K562 (cell line): ENCODE measurements around the gene BGLAP. TPM values are rescaled to one million over a fixed set of nuclear protein-coding genes. Genes with fewer than 3 reads are reported as not detected.

Experiments used
- ATAC-seq: fragments of 200-7000 bp; cut with Tn5 transposase; 3 replicates; pipeline ENCODE4 v1.9.1; 2020; ENCODE audit warnings: moderate library complexity
- BruUV-seq: library from RNA; stranded (reverse); fragments of 400-500 nt; replicated peaks from 2 replicates; lab custom pipeline; 2021; lab: Mats Ljungman, UMichigan
- CTCF ChIA-PET: fragments of 300-600 bp; formaldehyde crosslinking; extraction: SDS; loops from one replicate; lab custom pipeline; 2021; ENCODE audit warnings: low intra/inter-chr PET ratio; lab: Yijun Ruan, JAX
- POLR2A ChIA-PET: fragments of 300-600, 350-650 bp; sonication (Branson Sonifier 250); formaldehyde crosslinking; extraction: SDS; loops from one replicate; lab custom pipeline; 2021; ENCODE audit warnings: antibody characterized with exemption, inconsistent platforms; lab: Yijun Ruan, JAX
- DNase-seq, 4 experiments: peaks; one replicate each; pipeline versions ENCODE4 v3.0.0 to v3.0.0-alpha.2; 2011 to 2018; ENCODE audit warnings: low spot score in 3 of 4, mixed read lengths in 3 of 4; ENCODE audit errors: extremely low read depth in 1 of 4
- FAIRE-seq: peaks from 2 replicates; lab custom pipeline; 2011; peaks lifted over from hg19 to GRCh38; lab: Jason Lieb, UNC
- H2AFZ ChIP-seq: 2 replicates; pipeline ENCODE4 v1.6.0; 2011; ENCODE audit warnings: low read depth, low read length, control low read depth, inconsistent platforms
- H3K27ac ChIP-seq: fragments of 200-600 bp; 3 replicates; pipeline ENCODE4 v1.8.0; 2011; ENCODE audit warnings: low read depth, mild to moderate bottlenecking, control low read depth, inconsistent platforms, low read length, moderate library complexity, mixed read lengths; ENCODE audit errors: extremely low read depth
- H3K27me3 ChIP-seq, 2 experiments: fragments of 300-600 bp in 1 of 2; 2 replicates in 1 of 2; 3 replicates in 1 of 2; pipeline versions ENCODE4 v1.6.0 to v1.8.0; 2011; ENCODE audit warnings: inconsistent platforms in 2 of 2, low read length in 2 of 2, mild to moderate bottlenecking in 1 of 2, mixed read lengths in 1 of 2, moderate library complexity in 1 of 2; ENCODE audit not compliant: control insufficient read depth in 2 of 2, insufficient read depth in 2 of 2
- H3K36me3 ChIP-seq: fragments of 300-600 bp; 3 replicates; pipeline ENCODE4 v1.8.0; 2011; ENCODE audit warnings: mild to moderate bottlenecking, low read length, inconsistent platforms; ENCODE audit not compliant: control insufficient read depth, insufficient read depth
- H3K4me1 ChIP-seq, 2 experiments: fragments of 200-600 bp in 1 of 2; replicated peaks in 1 of 2; 2 replicates in 1 of 2; 3 replicates in 1 of 2; pipeline versions ENCODE4 v1.5.1 to v1.8.0; 2011; ENCODE audit warnings: inconsistent platforms in 2 of 2, low read length in 2 of 2, mild to moderate bottlenecking in 1 of 2, mixed read lengths in 1 of 2, moderate library complexity in 1 of 2; ENCODE audit not compliant: control insufficient read depth in 2 of 2, insufficient read depth in 2 of 2
- H3K4me2 ChIP-seq: 2 replicates; pipeline ENCODE4 v1.6.1; 2011; ENCODE audit warnings: low read length, control low read depth, inconsistent platforms, mixed read lengths; ENCODE audit not compliant: insufficient read depth
- H3K4me3 ChIP-seq: fragments of 200-600 bp; sonication (generic), shearing (Covaris generic); 2 replicates; pipeline ENCODE4 v1.5.1; 2016; ENCODE audit warnings: control low read depth, inconsistent platforms
- H3K79me2 ChIP-seq: fragments of 200-600 bp; 3 replicates; pipeline ENCODE4 v1.8.0; 2011; ENCODE audit warnings: low read length, inconsistent platforms; ENCODE audit not compliant: control insufficient read depth, insufficient read depth
- H3K9ac ChIP-seq, 2 experiments: 2 replicates each; pipeline versions ENCODE4 v1.6.0 to v1.6.1; 2011; ENCODE audit warnings: low read depth in 2 of 2, low read length in 2 of 2, control low read depth in 1 of 2, inconsistent platforms in 1 of 2, mild to moderate bottlenecking in 1 of 2, mixed read lengths in 1 of 2; ENCODE audit not compliant: insufficient read depth in 1 of 2
- H3K9me1 ChIP-seq: one replicate; pipeline ENCODE4 v1.6.0; 2011; ENCODE audit warnings: inconsistent platforms, mild to moderate bottlenecking, low read length, moderate library complexity; ENCODE audit not compliant: control insufficient read depth, insufficient read depth
- H3K9me3 ChIP-seq: replicated peaks from 2 replicates; pipeline ENCODE4 v1.5.1; 2011; ENCODE audit warnings: low read depth, low read length, inconsistent platforms; ENCODE audit not compliant: control insufficient read depth, insufficient read depth
- H4K20me1 ChIP-seq: replicated peaks from 2 replicates; pipeline ENCODE4 v1.6.1; 2011; ENCODE audit warnings: low read length, inconsistent platforms, mixed read lengths; ENCODE audit not compliant: control insufficient read depth, insufficient read depth
- FOSL1 ChIP-seq: fragments of 200-800 bp; sonication (Bioruptor generic); conservative IDR thresholded peaks from 2 replicates; pipeline ENCODE4 v1.6.1; 2016; ENCODE audit warnings: missing genetic modification characterization, missing compliant biosample characterization
- JUNB ChIP-seq: fragments of 450-650 bp; formaldehyde crosslinking; conservative IDR thresholded peaks from 2 replicates; pipeline ENCODE4 v1.4.0; 2020; ENCODE audit warnings: mild to moderate bottlenecking
- KAT8 ChIP-seq: fragments of 450-650 bp; IDR thresholded peaks from 2 replicates; pipeline ENCODE4 v1.6.1; 2016; ENCODE audit warnings: low read depth, mild to moderate bottlenecking
- MAZ ChIP-seq, 2 experiments: fragments of 450-650 bp in 1 of 2; sonication (generic) in 1 of 2; formaldehyde crosslinking; IDR thresholded peaks in 1 of 2; conservative IDR thresholded peaks in 1 of 2; 2 replicates each; pipeline versions ENCODE4 v1.4.0 to v1.5.0; 2020; ENCODE audit warnings: mild to moderate bottlenecking in 1 of 2, missing genetic modification reagents in 1 of 2
- PHTF2 ChIP-seq: fragments of 250-450 bp; sonication (Bioruptor Pico); IDR thresholded peaks from 2 replicates; pipeline ENCODE4 v1.5.0; 2021; ENCODE audit warnings: mild to moderate bottlenecking
- TBP ChIP-seq: optimal IDR thresholded peaks from 2 replicates; pipeline ENCODE3; 2011; ENCODE audit warnings: low read depth, low read length, improper control_type of control experiment
- WGBS: fragments of 100-300 bp; shearing (Covaris generic); methylation state at CpG from one replicate; pipeline ENCODE4 v1.1.6; 2016; ENCODE audit warnings: low coverage, mixed read lengths; ENCODE audit not compliant: insufficient coverage; ENCODE audit errors: missing lambda C conversion rate; 5-methylcytosine and 5-hydroxymethylcytosine counted together
- in situ Hi-C: fragments of 300-500 bp; cut with MboI; formaldehyde crosslinking; loops from 4 replicates; pipeline ENCODE4 v1.15.0; 2018; ENCODE audit warnings: inconsistent platforms, mixed read lengths
- intact Hi-C: fragments of 100-400 bp; cut with micrococcal nuclease; formaldehyde crosslinking; loops from 2 replicates; pipeline ENCODE4 v1.14.2; 2022
- polyA plus RNA-seq, 8 experiments: library from polyadenylated mRNA; depleted of rRNA in 4 of 8; stranded (reverse) in 5 of 8; unstranded in 3 of 8; fragments of >200 nt; fragmentation: Nextera tagmentation in 2 of 8; fragmentation: Illumina TruSeq in 1 of 8; extraction: Ambion mirVana in 2 of 8; extraction: Trizol in 1 of 8; gene quantifications; 2 replicates each; pipeline versions ENCODE4 v1.2.1 to v1.2.3, GENCODE V29; 2011 to 2014; ENCODE audit warnings: inconsistent platforms in 1 of 8, missing spikeins in 1 of 8
- total RNA-seq, 7 experiments: library from RNA; depleted of rRNA in 6 of 7; stranded (reverse); fragments of >200 nt in 6 of 7; fragmentation: Illumina TruSeq in 2 of 7; extraction: Trizol in 2 of 7; gene quantifications; 2 replicates each; pipeline versions ENCODE4 v1.2.1 to v1.2.3, GENCODE V29; 2011 to 2021; ENCODE audit warnings: low replicate concordance in 1 of 7
- TF ChIP-seq, protein P1 (sequence below): fragments of 450-650 bp; IDR thresholded peaks from 2 replicates; pipeline ENCODE4 v1.6.1; 2016; ENCODE audit warnings: mild to moderate bottlenecking, moderate library complexity

BGLAP gene
- total and polyA plus RNA-seq, 9 of the 15 experiments (the other 6 are each of a cell fraction or from before 2014, with no cell fraction given) = 0.15 to 1.4 (median 0.28) TPM; not detected in 3

DNA sequence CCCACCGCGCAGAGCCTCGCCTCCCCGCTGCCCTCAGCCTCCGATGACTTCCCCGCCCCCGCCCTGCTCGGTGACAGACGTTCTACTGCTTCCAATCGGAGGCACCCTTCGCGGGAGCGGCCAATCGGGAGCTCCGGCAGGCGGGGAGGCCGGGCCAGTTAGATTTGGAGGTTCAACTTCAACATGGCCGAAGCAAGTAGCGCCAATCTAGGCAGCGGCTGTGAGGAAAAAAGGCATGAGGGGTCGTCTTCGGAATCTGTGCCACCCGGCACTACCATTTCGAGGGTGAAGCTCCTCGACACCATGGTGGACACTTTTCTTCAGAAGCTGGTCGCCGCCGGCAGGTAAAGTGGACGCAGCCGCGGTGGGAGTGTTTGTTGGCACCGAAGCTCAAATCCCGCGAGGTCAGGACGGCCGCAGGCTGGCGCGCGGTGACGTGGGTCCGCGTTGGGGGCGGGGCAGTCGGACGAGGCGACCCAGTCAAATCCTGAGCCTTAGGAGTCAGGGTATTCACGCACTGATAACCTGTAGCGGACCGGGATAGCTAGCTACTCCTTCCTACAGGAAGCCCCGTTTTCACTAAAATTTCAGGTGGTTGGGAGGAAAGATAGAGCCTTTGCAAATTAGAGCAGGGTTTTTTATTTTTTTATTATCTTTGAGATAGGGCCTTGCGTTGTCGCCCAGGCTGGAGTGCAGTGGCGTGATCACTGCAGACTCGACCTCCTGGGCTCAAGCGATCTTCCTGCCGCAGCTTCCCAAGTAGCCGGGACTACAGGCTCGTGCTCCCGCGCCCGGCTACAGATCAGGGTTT is 28.9 kb upstream of the BGLAP start, which contains the start of gene PMF1:
PMF1 (plus strand) TSS at position 175 of the 811 bp plus-strand sequence; CDS start at position 184, 9 bp downstream.
- no peaks in the 10 kb centered on the region for H3K27me3 ChIP-seq
- ATAC-seq (peak; percentile 98), FAIRE-seq (no peak), DNase-seq (peak; percentile 97 to 99 (median 98))
- H3K27ac ChIP-seq = peak within 1 kb of the TSS; percentile 100
- intact Hi-C loops = loop anchor here (2.0 to 5.0 kb wide), 2 partner anchors 20 to 66 kb away; no protein-coding TSS in a partner anchor
- CTCF ChIA-PET = no interaction called here
- H3K9me1 ChIP-seq = no peaks in the 10 kb centered on the region
- H3K79me2 ChIP-seq = peaks cover 31% of the 10 kb centered on the region
- peak within 1 kb of the TSS; percentile 97 for H3K4me2 ChIP-seq
- H3K9ac ChIP-seq = peak within 1 kb of the TSS; percentile 97 to 99
- H3K4me1 ChIP-seq = peaks cover 11 to 17% of the 10 kb centered on the region in 2 experiments; a peak in 4 of 5 replicates
- POLR2A ChIA-PET = interaction anchor here (0.6 to 2.9 kb wide), 37 partner anchors 9 to 704 kb away, joined by 3 to 62 read pairs (median 4); partner anchors contain the start of genes LMNA, PAQR6, SLC25A44 and SMG5
- no peaks in the 10 kb centered on the region for H4K20me1 ChIP-seq
- peak within 1 kb of the TSS; percentile 78 for H3K4me3 ChIP-seq
- under 1% methylated on average over 50 of the region's 61 CpGs for WGBS
- no peaks in the 10 kb centered on the region for H3K9me3 ChIP-seq
- H3K36me3 ChIP-seq = peaks cover 55% of the 10 kb centered on the region
- TSS peak; percentile 82 for BruUV-seq
- in situ Hi-C loops = no loop called here
- peak within 1 kb of the TSS; percentile 100 for H2AFZ ChIP-seq
- no peak for TF ChIP-seq KAT8
- TF ChIP-seq PHTF2 = no peak
- peak; percentile 53 to 56; a peak in 1 of 4 replicates for TF ChIP-seq MAZ (CRISPR knock-in tag; conservative IDR thresholded peaks at IDR 0.05 in 1 of 2, IDR thresholded peaks at IDR 0.05 in 1 of 2)
- peak; percentile 92 for TF ChIP-seq TBP
- TF ChIP-seq, protein P1, sequence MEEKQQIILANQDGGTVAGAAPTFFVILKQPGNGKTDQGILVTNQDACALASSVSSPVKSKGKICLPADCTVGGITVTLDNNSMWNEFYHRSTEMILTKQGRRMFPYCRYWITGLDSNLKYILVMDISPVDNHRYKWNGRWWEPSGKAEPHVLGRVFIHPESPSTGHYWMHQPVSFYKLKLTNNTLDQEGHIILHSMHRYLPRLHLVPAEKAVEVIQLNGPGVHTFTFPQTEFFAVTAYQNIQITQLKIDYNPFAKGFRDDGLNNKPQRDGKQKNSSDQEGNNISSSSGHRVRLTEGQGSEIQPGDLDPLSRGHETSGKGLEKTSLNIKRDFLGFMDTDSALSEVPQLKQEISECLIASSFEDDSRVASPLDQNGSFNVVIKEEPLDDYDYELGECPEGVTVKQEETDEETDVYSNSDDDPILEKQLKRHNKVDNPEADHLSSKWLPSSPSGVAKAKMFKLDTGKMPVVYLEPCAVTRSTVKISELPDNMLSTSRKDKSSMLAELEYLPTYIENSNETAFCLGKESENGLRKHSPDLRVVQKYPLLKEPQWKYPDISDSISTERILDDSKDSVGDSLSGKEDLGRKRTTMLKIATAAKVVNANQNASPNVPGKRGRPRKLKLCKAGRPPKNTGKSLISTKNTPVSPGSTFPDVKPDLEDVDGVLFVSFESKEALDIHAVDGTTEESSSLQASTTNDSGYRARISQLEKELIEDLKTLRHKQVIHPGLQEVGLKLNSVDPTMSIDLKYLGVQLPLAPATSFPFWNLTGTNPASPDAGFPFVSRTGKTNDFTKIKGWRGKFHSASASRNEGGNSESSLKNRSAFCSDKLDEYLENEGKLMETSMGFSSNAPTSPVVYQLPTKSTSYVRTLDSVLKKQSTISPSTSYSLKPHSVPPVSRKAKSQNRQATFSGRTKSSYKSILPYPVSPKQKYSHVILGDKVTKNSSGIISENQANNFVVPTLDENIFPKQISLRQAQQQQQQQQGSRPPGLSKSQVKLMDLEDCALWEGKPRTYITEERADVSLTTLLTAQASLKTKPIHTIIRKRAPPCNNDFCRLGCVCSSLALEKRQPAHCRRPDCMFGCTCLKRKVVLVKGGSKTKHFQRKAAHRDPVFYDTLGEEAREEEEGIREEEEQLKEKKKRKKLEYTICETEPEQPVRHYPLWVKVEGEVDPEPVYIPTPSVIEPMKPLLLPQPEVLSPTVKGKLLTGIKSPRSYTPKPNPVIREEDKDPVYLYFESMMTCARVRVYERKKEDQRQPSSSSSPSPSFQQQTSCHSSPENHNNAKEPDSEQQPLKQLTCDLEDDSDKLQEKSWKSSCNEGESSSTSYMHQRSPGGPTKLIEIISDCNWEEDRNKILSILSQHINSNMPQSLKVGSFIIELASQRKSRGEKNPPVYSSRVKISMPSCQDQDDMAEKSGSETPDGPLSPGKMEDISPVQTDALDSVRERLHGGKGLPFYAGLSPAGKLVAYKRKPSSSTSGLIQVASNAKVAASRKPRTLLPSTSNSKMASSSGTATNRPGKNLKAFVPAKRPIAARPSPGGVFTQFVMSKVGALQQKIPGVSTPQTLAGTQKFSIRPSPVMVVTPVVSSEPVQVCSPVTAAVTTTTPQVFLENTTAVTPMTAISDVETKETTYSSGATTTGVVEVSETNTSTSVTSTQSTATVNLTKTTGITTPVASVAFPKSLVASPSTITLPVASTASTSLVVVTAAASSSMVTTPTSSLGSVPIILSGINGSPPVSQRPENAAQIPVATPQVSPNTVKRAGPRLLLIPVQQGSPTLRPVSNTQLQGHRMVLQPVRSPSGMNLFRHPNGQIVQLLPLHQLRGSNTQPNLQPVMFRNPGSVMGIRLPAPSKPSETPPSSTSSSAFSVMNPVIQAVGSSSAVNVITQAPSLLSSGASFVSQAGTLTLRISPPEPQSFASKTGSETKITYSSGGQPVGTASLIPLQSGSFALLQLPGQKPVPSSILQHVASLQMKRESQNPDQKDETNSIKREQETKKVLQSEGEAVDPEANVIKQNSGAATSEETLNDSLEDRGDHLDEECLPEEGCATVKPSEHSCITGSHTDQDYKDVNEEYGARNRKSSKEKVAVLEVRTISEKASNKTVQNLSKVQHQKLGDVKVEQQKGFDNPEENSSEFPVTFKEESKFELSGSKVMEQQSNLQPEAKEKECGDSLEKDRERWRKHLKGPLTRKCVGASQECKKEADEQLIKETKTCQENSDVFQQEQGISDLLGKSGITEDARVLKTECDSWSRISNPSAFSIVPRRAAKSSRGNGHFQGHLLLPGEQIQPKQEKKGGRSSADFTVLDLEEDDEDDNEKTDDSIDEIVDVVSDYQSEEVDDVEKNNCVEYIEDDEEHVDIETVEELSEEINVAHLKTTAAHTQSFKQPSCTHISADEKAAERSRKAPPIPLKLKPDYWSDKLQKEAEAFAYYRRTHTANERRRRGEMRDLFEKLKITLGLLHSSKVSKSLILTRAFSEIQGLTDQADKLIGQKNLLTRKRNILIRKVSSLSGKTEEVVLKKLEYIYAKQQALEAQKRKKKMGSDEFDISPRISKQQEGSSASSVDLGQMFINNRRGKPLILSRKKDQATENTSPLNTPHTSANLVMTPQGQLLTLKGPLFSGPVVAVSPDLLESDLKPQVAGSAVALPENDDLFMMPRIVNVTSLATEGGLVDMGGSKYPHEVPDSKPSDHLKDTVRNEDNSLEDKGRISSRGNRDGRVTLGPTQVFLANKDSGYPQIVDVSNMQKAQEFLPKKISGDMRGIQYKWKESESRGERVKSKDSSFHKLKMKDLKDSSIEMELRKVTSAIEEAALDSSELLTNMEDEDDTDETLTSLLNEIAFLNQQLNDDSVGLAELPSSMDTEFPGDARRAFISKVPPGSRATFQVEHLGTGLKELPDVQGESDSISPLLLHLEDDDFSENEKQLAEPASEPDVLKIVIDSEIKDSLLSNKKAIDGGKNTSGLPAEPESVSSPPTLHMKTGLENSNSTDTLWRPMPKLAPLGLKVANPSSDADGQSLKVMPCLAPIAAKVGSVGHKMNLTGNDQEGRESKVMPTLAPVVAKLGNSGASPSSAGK = peak; percentile 78
- TF ChIP-seq JUNB (CRISPR knock-in tag) = no peak
- TF ChIP-seq FOSL1 = peak; percentile 31; the same call in 1 of the 2 replicates
